Mesodermal cell (in vitro differentiated cells): Measurements from ENCODE around the gene RGMA.

Experiments used
- H3K27ac ChIP-seq: 2 replicates; pipeline ENCODE4 v1.7.0; 2013; ENCODE audit warnings: mild to moderate bottlenecking, low read depth, low read length, moderate library complexity; ENCODE audit not compliant: severe bottlenecking
- H3K36me3 ChIP-seq: 2 replicates; pipeline ENCODE4 v1.7.1; 2013; ENCODE audit warnings: mild to moderate bottlenecking, low read length, moderate library complexity; ENCODE audit not compliant: control insufficient read depth, insufficient read depth
- H3K4me1 ChIP-seq: one replicate; pipeline ENCODE4 v1.7.1; 2013; ENCODE audit warnings: mild to moderate bottlenecking, low read length; ENCODE audit not compliant: insufficient read depth, control insufficient read depth, poor library complexity, severe bottlenecking
- H3K4me3 ChIP-seq: 2 replicates; pipeline ENCODE4 v1.7.0; 2013; ENCODE audit warnings: low read length, control low read depth, mild to moderate bottlenecking; ENCODE audit not compliant: insufficient read depth, poor library complexity, severe bottlenecking; ENCODE audit errors: extremely low read depth
- H3K9me3 ChIP-seq: 2 replicates; pipeline ENCODE4 v1.7.1; 2013; ENCODE audit warnings: mild to moderate bottlenecking, low read length, moderate library complexity; ENCODE audit not compliant: control insufficient read depth
- WGBS, 2 experiments: methylation state at CpG; one replicate each; pipeline ENCODE4 v1.1.5; 2013; ENCODE audit warnings: missing lambda C conversion rate in 2 of 2; ENCODE audit not compliant: insufficient coverage in 2 of 2; 5-methylcytosine and 5-hydroxymethylcytosine counted together

Gene RGMA

DNA sequence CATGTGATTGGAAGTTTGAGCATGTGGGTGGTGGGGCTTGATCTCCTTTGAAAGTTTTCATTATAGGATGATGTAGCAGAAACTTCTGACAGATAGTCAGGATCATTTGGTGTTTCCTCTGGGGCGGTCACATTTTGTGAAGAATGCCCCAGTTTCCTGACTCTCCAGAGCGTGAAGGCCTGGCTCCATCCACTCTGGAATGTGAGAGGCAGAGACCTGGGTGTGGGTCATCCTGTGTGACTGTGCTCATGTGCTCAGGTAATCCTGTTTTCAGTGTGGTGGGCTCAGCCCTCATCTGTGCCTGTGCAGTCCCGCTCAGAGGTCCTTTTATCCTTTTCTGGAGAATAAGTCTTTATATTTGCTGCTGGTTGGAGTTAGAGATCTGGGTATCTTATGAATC lies 81.0 kb downstream of the RGMA start:
- Histone ChIP-seq H3K4me1 (no peaks in the 10 kb centered on the region), H3K27ac (no peak overlapping the region), H3K9me3 (no peaks in the 10 kb centered on the region), H3K36me3 (peaks cover 93% of the 10 kb centered on the region), H3K4me3 (no peak overlapping the region)
- WGBS, 2 experiments: 93 to 100% methylated on average over 2 to 3 of the region's 3 CpGs

DNA sequence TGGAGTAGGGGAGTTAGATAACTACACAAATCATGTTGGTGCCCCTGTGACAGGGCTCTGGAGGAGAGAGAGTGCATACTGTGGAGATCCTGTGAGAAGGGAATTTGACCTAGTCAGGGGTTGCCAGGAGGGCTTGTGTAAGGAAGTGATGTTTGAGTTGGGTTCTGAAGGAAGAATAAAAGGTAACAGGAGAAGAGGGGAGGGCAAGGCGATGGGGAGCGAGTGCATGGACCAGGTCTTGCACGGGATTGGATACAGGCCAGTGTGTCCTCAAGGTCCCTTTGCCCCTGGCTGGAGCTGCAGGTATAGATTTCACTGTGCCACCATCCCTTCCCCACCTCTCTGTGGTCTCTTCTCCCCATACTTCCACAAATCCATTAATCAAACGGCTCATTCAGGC lies 83.9 kb downstream of the RGMA start:
- Histone ChIP-seq H3K4me1 (no peaks in the 10 kb centered on the region), H3K9me3 (no peaks in the 10 kb centered on the region), H3K4me3 (no peak overlapping the region), H3K27ac (no peak overlapping the region), H3K36me3 (peaks cover 93% of the 10 kb centered on the region)
- WGBS, 2 experiments: 87 to 94% methylated on average over 3 to 4 of the region's 4 CpGs

DNA sequence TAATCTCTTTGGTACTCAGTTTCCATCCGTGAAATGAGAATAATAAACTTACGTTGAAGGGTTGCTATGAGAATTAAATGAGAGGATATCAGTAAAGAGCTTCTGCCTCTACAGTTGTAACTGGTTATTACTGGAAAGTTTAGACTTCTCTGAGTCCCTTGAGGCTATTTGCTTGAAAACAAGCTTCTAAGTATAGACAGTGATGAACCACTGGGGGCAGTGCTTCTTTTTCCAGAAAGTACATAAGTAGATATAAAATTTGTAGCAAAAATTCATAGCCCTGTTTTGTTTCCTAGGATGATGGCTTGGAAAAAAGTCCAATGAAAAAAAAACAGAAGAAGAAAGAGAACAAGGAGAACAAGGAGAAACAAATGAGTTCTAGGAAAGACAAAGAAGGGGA lies 87.1 kb downstream of the RGMA start:
- 83 to 100% methylated on average over 1 of the region's 2 CpGs for WGBS, 2 experiments
- Histone ChIP-seq H3K4me1 (no peaks in the 10 kb centered on the region), H3K27ac (no peak overlapping the region)

DNA sequence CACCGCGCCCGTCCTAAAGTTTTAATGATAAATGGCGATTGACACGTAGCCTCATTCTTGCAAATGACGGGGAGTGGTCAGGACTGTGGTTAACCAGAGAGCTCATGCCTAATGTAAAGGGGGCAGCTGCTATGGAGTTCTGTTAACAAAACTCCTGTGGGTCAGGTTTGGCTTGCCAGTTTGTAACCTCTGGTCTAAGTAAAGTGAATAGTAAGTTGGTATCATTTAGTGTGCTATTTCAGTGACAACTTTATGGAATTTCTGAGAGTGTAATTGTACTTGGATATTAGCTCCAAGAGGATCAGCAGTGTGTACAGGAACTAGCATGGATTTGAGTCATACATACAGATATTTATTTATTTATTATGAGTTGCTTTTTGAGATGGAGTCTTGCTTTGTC lies 87.9 kb downstream of the RGMA start:
- Histone ChIP-seq H3K27ac (no peak overlapping the region), H3K36me3 (peaks cover 92% of the 10 kb centered on the region), H3K4me1 (no peaks in the 10 kb centered on the region), H3K9me3 (no peaks in the 10 kb centered on the region), H3K4me3 (no peak overlapping the region)
- WGBS, 2 experiments: 85 to 100% methylated on average over 3 to 6 of the region's 6 CpGs

More for the DNA sequence above, 87.1 kb downstream of the RGMA start:
- Histone ChIP-seq H3K9me3 (no peaks in the 10 kb centered on the region), H3K36me3 (peaks cover 95% of the 10 kb centered on the region), H3K4me3 (no peak overlapping the region)

DNA sequence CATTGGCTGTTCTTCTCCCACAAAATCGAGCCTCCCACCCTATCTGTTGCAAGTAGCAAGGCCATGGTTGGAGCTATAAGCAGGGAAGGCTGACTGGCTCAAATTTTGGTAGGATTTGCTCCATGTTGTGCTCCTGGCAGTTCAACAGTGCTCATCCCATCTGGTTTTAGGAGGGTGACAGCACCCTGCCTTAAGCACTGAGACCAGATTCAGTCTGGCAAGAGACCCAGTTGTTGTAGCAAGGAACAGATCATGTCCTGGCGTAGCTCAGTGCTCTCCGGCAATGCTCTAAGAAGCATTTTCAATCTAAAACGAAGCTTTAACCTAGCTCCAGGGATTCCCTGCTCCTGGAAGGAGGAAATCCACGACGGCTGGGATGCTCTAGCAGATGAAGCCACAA lies 91.2 kb downstream of the RGMA start:
- H3K27ac ChIP-seq: no peak overlapping the region
- no peaks in the 10 kb centered on the region for H3K4me1 ChIP-seq
- no peak overlapping the region for H3K4me3 ChIP-seq
- WGBS, 2 experiments: 91 to 97% methylated on average over 4 to 5 of the region's 6 CpGs
- H3K9me3 ChIP-seq: no peaks in the 10 kb centered on the region
- H3K36me3 ChIP-seq: peaks cover 85% of the 10 kb centered on the region

DNA sequence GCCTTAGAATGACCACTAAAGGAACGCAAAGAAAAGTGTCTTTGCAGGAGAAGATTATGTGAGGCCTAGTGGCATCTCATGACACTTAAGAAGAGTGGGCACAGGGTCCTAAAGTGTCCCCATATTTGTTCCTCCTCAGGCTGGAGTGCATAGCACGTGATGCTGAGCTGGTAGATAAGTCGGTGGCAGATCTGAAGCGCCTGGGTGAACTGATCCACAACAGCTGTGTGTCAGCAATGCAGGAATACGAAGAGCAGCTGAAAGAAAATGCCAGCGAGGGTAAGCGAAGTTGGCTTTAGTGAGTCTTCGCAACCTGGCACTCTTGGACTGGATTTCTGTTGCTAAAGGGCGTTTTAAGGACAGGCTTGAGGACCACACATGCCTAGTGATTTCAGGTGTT lies 96.3 kb downstream of the RGMA start:
- H3K9me3 ChIP-seq: no peaks in the 10 kb centered on the region
- no peak overlapping the region for H3K4me3 ChIP-seq
- H3K36me3 ChIP-seq: peaks cover 80% of the 10 kb centered on the region
- 95% methylated on average over 9 of the region's 9 CpGs for WGBS, 2 experiments
- no peaks in the 10 kb centered on the region for H3K4me1 ChIP-seq
- H3K27ac ChIP-seq: no peak overlapping the region

DNA sequence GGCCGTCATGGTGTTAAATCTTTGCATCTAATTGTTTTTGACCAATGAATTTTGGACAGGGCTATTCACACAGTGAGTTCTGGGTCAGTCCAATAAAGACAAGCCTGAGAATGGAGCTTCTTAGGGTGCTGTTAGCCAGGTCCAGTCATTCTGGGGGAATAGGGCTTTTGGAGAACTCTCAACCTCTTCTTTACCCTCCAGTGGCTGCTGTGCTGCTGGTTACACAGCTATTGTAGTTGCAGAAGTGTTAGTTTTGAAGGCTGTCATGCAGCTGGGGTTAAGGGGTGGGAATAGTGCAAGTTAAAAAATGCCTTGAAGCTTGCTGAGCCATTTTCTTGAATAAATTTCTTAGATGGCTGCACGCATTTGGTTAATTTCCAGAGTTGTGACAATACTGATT lies 99.0 kb downstream of the RGMA start:
- Histone ChIP-seq H3K4me1 (no peaks in the 10 kb centered on the region), H3K36me3 (peaks cover 82% of the 10 kb centered on the region), H3K27ac (no peak overlapping the region), H3K9me3 (no peaks in the 10 kb centered on the region), H3K4me3 (no peak overlapping the region)
- 94 to 95% methylated on average over 2 of the region's 2 CpGs for WGBS, 2 experiments

DNA sequence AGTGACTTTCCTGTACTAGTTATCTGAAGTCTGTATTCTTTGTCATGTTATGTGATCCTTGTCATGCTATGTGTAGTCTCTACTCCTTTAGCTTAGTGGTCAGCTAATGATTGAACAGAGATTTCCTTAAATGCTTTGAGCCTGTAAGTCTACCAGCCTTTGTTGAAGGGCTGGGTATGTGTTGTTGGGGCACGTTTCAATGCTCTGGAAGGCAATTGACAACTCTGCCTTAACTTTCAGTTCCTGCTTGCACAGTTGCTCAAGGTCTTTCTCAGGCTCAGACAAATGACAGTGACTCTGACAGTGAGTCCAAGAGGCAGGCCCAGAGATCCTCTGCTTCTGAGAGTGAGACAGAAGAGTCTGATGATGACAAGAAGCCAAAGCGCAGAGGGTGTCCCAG lies 99.5 kb downstream of the RGMA start:
- H3K4me3 ChIP-seq: no peak overlapping the region
- no peaks in the 10 kb centered on the region for H3K9me3 ChIP-seq
- no peak overlapping the region for H3K27ac ChIP-seq
- H3K36me3 ChIP-seq: peaks cover 88% of the 10 kb centered on the region
- 100% methylated on average over 2 of the region's 2 CpGs for WGBS, 2 experiments
- H3K4me1 ChIP-seq: no peaks in the 10 kb centered on the region
